T-helper 2 cell treated with Interferon-gamma antibody and Interleukin-4, amounts not matched to agents 100 ng/mL and 5 ng/mL, for 36 hours (primary cell): Measurements from ENCODE around the gene SLC8B1. TPM values are rescaled to one million over a fixed set of nuclear protein-coding genes. Genes with fewer than 3 reads are reported as not detected.

ENCODE experiments used
- intact Hi-C: fragments of 100-400 bp; cut with micrococcal nuclease; formaldehyde crosslinking; loops from one replicate; pipeline ENCODE4 v1.15.1; 2023
- total RNA-seq: library from RNA; stranded (reverse); gene quantifications from 2 replicates; pipeline ENCODE4 v1.2.3, GENCODE V29; 2022

SLC8B1 gene
- total RNA-seq, 1 donor from 2014 or later, result 28.9 TPM

DNA sequence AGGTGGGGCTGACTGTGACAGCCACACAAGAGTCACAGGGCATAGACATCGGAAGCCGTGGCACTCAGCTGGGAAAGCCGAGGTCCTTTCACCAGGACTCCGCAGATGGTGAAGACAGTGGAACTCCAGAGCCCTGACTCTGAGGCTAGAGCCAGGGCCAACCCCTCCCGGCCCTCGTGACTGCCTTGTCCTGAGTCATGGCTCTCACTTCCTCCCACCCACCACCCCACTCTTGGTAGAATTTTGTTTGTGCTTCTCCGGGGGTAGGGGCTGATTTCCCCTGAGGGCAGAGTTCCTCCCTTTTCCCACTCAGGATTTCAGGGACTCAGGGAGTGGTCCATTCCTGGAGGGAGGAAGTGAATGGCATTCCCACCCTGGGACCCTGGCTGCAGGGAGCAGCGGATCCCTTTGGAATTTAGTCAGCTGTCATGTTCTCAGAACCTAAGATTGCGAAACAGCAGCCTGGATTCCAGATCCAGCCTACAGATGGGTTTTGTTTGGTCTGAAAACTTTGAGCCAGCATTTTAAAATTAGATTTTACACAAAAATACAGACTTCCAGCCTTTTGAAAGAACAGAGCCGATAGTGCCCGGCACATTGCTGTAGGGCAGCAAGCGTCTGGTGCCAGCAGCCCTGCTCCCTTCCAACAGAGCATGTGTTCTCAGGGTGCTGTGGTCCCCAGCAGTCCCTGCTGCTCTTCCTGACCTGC, 62.9 kb downstream of the SLC8B1 start:
- intact Hi-C loops, result no loop called here

DNA sequence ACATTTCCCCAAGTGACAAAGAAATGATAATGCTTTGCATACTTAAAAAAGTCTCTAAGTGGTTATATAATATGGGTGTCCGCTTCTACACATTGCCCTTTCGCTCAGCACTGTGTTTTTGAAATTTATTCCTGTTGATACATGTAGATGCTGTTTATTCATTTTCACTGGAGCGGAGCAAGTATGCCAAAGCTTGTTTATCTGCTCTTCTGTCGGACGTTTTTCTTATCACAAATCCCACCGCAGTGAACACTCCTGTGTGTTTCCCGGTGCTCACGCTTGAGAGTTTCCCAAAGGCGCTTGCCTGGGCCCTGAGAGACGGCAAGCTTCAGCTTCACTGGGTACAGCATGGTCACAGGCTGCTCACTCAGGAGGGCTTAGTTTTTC, 63.5 kb downstream of the SLC8B1 start:
- intact Hi-C loops, result no loop called here

DNA sequence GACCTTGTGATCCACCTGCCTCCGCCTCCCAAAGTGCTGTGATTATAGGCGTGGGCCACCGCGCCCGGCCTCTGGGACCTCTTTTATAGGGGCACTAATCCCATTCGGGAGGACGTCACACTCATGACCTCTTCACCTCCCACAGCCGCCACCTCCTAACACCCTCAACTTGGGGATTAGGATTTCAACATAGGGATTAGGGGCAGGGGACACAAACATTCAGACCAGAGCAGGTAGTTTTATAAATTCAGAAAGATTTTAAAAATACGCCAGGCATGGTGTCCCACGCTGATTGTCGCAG, 64.2 kb downstream of the SLC8B1 start:
- intact Hi-C loops, result no loop called here

DNA sequence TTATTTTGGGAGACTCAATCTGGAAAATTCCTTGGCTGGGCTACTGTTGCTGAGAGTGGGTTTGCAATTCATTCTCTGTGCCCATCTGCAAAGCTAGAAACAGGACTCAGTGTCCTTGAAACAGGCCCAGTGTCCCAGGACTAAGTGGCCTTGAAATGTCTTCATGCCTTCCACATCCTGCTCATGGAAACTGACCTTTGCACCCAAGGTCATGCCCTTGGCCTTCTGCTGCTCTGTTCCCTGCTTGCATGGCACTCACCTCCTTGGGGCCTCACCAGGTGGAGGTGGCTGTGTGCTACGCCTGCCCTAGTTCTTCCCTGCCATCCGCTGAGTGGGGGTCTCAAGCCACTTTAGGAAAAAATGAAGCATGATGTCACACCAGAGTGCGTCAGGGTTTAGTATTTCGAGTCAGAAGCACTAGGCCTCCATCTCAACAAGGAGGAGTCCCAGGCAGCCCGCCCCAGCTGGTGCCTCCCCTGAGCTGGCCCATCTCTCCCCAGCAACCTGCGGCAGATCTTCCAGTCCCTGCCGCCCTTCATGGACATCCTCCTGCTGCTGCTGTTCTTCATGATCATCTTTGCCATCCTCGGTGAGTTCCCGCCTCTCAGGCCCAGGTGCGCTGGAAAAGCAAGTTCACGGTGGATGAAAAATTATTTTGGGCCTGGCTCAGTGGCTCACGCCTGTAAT, 65.5 kb downstream of the SLC8B1 start:
- intact Hi-C loops, result no loop called here

DNA sequence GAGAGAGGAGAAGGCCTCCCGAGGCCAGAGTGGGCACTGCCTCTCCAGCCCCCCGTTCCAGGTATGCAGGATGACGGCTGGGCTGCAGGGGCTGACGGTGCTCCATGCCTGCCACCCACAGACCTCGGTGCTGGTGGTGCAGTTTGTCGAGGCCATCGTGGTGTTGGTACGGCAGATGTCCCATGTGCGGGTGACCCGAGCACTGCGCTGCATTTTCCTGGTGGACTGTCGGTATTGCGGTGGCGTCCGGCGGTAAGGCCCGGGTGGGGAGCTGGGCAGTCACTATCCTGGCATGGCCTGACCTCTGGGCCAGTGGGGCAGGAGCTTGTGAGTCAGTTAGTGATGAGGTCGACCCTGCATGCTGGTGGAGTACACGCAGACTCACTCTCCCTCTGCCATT, 66.3 kb downstream of the SLC8B1 start:
- intact Hi-C loops, result no loop called here

DNA sequence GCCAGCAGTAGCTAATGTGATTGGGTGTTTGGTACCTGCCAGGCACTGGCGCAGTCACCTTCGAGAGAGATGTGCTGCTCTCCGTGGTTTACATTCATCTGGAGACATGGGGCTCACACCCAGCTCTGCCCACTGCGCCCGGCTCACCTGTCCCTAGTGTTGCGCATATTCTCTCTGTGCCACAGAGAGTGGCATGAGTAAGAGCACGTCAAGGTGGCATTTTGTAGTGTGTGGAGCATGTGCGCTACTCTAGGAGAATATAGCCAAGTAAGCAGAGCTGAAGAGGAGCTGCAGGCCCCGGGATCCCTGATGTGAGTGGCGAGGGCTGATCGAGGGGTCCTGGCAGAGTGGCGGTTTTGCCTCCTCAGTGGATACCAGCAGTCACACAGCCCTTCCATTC, 66.8 kb downstream of the SLC8B1 start:
- intact Hi-C loops, result no loop called here

DNA sequence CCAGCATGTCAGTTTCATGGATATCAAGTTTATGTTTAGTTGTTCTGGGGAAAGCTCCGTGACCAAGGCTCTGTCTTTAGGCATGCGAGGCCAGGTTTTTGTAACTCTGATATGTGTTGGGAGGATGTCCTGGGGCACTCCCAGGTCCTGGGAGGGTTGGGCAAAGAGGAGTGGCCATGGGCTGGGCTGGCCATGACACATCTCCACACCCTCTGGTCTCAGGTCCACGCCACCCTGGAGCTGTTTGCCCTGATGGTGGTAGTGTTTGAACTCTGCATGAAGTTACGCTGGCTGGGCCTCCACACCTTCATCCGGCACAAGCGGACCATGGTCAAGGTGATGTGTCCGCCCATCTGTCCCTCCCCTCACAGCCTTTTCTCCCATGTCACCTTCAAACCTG, 67.3 kb downstream of the SLC8B1 start:
- intact Hi-C loops, result no loop called here

DNA sequence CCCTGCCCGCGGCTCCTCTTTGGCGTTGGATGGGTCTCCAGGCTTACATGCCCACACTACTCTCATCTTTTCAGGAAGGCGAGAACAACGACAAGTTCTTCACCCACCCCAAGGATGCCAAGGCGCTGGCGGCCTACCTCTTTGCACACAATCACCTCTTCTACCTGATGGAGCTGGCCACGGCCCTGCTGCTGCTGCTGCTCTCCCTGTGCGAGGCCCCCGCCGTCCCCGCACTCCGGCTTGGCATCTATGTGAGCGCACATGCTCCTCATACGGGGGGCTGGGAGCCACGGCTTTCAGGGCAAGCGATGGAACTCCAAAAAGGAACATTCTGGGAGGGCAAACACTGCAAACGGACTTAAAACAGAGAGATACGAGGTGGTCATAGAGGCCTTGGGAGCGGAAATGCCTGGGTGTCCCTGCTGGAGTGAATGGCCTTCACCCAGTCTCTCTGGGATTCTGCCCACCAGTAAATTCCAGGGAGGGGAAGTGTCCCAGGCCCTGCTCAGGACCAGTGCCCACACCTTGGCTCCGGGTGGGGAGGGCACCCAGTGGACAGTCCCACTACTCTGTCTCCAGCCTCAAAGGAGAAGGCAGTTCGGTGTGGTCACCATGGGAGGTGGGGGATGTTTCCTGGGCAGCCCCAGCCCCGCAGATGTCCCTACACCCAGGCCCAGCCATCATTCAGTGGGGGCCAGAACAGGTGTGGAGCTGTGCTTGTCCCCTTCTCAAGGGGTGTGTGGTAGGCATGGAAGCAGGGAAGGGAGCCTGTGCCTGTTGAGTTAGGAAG, 68.6 kb downstream of the SLC8B1 start:
- intact Hi-C loops, result no loop called here

DNA sequence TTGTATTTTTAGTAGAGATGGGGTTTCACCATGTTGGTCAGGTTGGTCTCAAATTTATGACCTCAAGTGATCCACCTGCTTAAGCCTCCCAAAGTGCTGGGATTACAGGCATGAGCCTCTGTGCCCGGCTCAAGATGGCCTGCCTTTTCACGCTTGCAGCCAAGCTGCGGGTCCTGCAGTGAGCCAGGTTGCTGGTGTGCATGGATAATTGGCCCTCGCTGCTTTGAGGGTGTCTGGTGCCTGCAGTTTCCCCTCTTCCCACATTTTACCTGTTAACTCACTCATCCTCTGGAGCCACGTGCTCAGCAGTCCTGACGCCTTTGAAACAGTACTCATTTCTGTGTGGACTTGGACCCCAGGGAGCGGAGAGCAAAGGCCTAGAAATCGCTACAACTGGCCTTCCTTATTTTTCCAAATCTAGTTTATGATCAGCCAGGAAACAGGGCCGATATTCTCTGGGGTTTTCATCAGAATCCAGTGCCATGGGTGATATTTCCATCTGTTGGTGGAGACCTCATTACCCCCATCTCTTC, 71.4 kb downstream of the SLC8B1 start:
- intact Hi-C loops, result loop anchor here (5.0 kb wide), 2 partner anchors 41 to 56 kb away; partner anchors contain the start of gene TPCN1

DNA sequence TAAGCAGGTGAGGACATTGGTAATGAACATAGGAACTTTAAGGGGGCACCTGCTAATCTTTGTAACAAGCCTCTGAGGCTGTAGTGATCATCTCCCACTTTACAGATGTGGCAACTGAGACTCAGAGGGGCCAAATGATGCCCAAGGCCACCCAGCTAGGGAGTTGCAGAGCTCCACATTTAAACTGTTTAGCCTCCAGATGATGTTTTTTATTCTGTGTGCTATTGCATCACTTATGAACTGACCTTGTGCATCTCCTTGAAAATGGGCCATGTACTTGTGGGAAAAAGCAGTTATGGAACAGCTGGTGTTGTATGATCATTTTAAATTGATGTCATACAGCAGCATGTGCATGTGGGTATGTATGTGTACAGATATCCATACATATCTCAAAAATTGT, 72.2 kb downstream of the SLC8B1 start:
- intact Hi-C loops, result loop anchor here (5.0 kb wide), 2 partner anchors 40 to 55 kb away; partner anchors contain the start of gene TPCN1

DNA sequence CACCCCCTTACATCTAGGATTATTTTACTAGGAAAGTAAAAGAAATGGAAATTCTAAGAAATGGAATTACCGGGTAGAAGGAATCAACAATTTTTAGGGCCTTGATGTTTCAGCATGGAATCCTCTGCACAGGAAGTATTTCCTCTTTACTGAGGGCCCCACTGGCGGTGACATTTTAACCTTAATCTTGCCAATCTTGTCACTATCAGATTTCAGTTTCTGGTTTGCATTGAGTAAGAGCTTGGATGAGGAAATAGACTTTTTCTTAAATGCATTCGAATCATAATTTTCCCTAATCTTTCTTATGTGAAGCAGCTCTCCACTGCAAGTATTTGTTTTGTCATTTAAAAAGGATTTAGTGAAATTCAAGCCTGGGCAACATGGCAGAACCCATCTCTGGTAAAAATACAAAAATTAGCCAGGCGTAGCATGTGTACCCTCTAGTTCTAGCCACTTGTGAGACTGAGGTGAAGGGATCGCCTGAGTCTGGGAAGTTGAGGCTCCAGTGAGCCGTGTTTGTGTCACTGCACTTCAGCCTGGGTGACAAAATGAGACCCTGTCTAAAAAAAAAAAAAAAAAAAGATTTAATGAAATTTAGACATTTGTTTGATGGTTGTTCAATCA, 73.0 kb downstream of the SLC8B1 start:
- intact Hi-C loops, result loop anchor here (5.0 kb wide), 2 partner anchors 40 to 55 kb away; partner anchors contain the start of gene TPCN1

DNA sequence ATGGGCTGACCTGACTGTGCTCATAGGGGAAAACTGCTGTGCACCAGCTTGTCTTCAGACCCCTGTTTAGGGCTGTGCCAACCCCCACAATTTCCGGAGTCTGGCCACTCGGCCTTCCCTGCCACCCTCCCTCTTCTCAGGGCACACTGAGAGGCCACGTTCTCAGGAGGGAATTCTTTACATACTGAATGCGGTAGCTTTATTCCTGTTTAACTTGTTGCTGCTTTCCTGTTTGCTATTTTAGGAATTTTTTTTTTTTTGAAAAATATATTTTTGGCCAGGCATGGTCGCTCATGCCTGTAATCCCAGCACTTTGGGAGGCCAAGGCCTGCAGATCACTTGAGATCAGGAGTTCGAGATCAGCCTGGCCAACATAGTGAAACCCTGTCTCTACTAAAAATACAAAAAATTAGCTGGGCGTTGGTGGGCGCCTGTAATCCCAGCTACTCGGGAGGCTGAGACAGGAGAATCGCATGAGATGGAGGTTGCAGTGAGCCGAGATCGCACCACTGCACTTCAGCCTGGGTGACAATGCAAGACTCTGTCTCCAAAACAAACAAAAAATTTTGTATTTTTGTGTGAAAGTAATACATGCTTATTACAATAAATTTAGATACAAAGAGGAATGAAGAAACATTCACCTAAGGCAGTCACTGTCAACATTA, 74.1 kb downstream of the SLC8B1 start:
- intact Hi-C loops, result loop anchor here (5.0 kb wide), 2 partner anchors 38 to 53 kb away; partner anchors contain the start of gene TPCN1

DNA sequence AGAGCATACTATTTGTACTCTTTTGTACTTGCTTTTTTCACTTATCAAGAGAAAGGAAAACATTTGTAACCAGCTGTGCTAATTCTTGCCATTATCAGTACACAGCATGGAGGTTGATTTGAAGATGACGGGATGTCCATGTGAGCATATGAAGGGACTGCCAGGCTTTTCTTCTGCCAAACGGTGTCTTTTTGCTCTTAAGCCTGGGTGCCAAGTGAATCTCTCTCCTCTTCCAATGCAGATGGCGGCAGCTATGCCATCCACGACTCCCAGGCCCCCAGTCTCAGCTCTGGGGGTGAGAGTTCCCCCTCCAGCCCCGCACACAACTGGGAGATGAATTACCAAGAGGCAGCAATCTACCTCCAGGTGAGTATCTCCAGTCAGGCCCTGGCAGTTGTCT, 74.8 kb downstream of the SLC8B1 start:
- intact Hi-C loops, result loop anchor here (5.0 kb wide), 2 partner anchors 38 to 53 kb away; partner anchors contain the start of gene TPCN1

DNA sequence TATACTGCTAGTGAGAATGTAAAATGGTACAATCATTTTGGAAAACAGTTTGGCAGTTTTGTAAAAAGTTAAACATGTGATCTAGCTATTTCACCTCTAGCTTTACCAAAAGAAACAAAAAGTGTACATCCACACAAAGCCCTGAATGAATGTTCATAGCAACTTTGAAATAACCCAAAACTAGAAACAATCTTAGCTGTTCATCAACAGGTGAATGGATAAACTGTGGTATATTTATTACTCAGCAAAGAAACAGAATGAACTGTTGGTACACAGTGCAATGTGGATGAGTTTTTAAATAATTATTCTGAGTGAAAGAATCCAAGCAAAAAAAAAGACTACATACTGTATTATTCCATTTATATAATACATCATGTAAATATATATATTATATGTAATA, 77.3 kb downstream of the SLC8B1 start:
- intact Hi-C loops, result no loop called here

DNA sequence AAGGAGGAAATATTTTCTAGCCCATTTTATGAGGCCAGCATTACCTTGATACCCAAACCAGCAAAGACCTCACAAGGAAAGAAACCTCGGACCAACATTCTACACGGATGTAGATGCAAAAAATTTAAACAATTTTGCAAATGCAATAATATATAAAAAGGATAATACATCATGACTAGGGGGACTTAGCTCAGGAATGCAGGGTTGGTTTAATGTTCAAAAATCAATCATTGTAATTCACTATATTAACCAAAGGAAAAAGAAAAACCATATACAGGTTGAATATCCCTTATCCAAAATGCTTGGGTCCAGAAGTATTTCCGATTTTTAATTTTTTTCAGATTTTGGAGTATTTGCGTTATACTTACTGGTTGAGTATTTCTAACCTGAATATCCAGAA, 80.6 kb downstream of the SLC8B1 start:
- intact Hi-C loops, result no loop called here

DNA sequence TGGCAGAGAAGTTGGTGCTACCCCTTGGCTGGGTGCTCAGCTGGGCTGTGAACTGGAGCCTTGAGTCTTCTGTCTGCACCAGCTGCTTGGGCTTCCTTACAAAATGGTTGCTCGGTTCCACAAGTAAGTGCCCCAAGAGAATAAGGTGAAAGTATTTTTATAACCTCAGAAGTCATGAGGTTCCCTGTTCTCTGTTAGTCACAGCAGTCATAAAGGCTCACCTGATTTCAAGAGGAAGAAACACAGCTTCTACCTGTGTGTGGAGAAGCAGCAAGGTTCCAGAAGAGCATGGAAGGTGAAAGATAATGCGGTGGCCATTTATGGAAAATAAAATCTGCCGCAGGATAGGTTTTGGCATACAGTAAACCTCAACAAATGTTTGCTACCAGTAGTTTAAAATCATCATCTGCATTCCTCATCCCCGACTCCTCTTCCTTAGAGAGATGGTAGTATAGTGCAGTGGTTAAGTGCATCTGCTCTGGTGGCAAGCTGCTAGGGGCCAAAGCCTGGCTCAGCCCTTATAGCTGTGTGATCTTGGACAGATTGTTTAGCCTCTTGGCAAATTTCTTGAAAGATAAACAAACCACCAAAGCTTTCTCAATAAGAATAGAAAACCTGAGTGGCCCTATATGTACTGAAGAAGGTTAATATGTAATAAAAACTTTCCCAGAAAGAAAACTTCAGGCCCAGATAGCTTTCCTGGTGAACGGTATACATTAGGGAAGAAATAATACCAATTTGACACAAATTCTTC, 81.2 kb downstream of the SLC8B1 start:
- intact Hi-C loops, result no loop called here

DNA sequence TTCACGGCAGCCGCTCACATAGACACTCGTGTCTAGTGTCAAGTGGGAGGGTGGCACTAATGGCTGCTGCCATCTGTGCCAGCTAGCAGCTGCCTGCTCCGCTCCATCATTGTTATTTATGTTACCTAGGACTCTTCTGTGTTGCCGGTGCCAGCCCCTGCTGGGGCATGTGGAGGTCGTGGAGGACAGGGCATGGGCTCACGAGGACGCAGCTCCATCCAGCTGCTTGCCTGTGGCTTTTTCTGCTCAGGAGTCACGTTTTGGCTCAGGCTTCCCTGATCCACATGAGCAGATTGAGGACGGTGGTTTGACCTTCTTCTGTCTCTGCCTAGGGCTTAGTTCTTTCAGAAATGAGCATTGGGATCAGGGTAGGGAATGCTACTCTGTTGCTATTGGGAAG, 82.4 kb downstream of the SLC8B1 start:
- intact Hi-C loops, result no loop called here

DNA sequence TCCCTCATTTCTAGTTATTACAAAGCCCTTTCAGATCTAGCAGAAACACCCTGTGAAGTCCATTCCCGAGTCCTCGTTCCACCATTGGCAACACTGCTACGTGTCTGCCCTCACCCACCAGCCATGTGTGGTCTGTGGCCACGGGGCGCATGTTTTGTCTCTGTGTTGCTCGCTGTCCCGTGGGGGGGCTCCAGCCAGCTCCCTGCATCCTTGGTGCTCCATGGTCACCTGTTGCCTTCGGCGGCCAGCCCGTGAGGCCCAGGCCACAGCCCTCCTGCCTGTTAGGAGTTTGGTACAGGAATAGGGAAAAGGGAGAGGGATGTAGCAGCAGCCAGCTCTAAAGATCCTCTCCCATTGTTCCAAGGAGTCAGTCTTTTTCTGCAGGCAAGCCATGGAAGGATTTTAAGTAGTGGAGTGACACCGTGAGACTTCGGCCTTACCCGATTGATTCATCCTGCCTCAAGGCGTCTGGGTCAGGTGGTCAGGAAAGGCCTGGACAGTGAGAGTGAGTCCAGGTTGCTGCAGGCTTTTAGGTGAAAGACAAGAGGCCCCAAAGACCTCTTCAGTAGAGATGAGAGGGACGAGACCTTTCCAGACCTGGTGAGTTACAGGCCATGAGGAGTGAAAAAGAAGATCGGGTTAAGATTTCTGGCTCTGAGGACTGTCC, 83.4 kb downstream of the SLC8B1 start:
- intact Hi-C loops, result no loop called here

DNA sequence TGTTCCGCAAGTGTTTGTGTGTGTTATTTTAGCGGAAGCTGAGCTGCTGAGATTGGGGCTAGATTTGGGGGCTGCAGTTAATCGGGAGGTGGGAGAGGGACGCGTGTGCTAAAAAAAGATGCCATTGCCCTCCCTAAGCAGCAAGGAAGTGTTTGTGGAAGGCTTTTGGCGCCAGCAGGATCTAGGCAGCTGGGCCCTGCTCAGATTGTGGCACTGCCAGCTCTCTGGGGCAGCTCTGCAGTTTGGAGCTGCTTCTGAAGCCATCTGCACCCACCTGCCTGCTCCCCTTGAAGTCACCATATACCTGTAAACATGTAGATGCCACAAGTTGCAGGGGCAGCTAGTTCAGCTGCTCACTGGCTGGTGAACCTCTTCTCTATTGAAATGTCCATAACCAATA, 84.9 kb downstream of the SLC8B1 start:
- intact Hi-C loops, result no loop called here

DNA sequence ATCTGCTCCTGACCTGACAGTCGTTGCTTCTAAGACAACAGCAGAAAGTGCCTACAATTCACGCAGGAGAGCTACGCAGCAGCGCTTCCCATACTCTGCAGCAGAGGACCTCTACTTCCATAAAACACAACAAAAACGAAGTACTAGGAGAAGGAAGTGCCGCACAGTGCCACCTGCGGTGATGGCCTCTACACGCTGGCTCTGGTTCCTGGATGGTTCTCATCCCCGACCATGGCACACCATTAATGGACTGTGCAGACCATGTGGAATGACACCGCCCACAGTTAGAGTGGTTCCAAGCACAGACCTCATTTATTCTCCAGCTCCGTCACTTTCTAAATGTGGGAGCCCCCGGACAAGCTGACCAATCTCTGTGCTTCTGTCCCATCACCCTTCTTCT, 85.4 kb downstream of the SLC8B1 start:
- intact Hi-C loops, result no loop called here
